HepG2 (cell line): ENCODE measurements around the gene NHERF2. TPM values are rescaled to one million over a fixed set of nuclear protein-coding genes. Genes with fewer than 3 reads are reported as not detected.
"Not testable (repeated sequence)": the region's sequence is repeated elsewhere in the genome, so short reads cannot be mapped to it uniquely, and the experiment has no call there.

ENCODE experiments used
- ATAC-seq: fragments of 200-7000 bp; cut with Tn5 transposase; 3 replicates; pipeline ENCODE4 v1.9.1; 2020; ENCODE audit warnings: mild to moderate bottlenecking, moderate library complexity
- BruUV-seq: library from RNA; stranded (reverse); fragments of 400-500 nt; replicated peaks from 2 replicates; lab custom pipeline; 2021; lab: Mats Ljungman, UMichigan
- CTCF ChIA-PET: fragments of 300-600 bp; formaldehyde crosslinking; extraction: SDS; loops from one replicate; lab custom pipeline; 2021; ENCODE audit warnings: low total read pairs, inconsistent platforms, low intra/inter-chr PET ratio; lab: Yijun Ruan, JAX
- POLR2A ChIA-PET: fragments of 350-600 bp; sonication (Branson Sonifier 250); formaldehyde crosslinking; loops from one replicate; lab custom pipeline; 2020; ENCODE audit warnings: antibody characterized with exemption, inconsistent platforms; lab: Yijun Ruan, JAX
- DNase-seq: peaks from one replicate; pipeline ENCODE4 v3.0.0-alpha.2; 2015; ENCODE audit warnings: low spot score
- FAIRE-seq: peaks from 3 replicates; lab custom pipeline; 2011; peaks lifted over from hg19 to GRCh38; lab: Jason Lieb, UNC
- H2AFZ ChIP-seq: one replicate; pipeline ENCODE4 v1.6.1; 2011; ENCODE audit warnings: low read length, inconsistent platforms
- H3K27ac ChIP-seq: fragments of 300-600 bp; 3 replicates; pipeline ENCODE4 v1.8.0; 2011; ENCODE audit warnings: mixed run types, mild to moderate bottlenecking, mixed read lengths, low read length, inconsistent platforms; ENCODE audit not compliant: insufficient read depth; ENCODE audit errors: extremely low read length
- H3K27me3 ChIP-seq, 2 experiments: fragments of 200-600 bp in 1 of 2; 2 replicates in 1 of 2; 3 replicates in 1 of 2; pipeline versions ENCODE4 v1.6.0 to v1.8.0; 2011; ENCODE audit warnings: low read length in 2 of 2, mild to moderate bottlenecking in 2 of 2, moderate library complexity in 2 of 2, inconsistent platforms in 1 of 2; ENCODE audit not compliant: insufficient read depth in 2 of 2, control insufficient read depth in 1 of 2
- H3K36me3 ChIP-seq, 2 experiments: fragments of 200-600 bp in 1 of 2; replicated peaks in 1 of 2; 2 replicates in 1 of 2; 3 replicates in 1 of 2; pipeline versions ENCODE4 v1.5.1 to v1.8.0; 2011; ENCODE audit warnings: low read length in 2 of 2, inconsistent platforms in 1 of 2; ENCODE audit not compliant: insufficient read depth in 2 of 2, control insufficient read depth in 1 of 2
- H3K4me1 ChIP-seq: 2 replicates; pipeline ENCODE4 v1.5.1; 2012; ENCODE audit warnings: low read length, inconsistent platforms; ENCODE audit not compliant: insufficient read depth
- H3K4me2 ChIP-seq: 2 replicates; pipeline ENCODE4 v1.6.0; 2011; ENCODE audit warnings: low read depth, low read length, inconsistent platforms
- H3K4me3 ChIP-seq, 3 experiments: fragments of 200-600 bp in 1 of 3; sonication (generic), shearing (Covaris generic) in 1 of 3; replicated peaks in 1 of 3; 2 replicates each; pipeline ENCODE4 v1.5.1; 2011 to 2016; ENCODE audit warnings: low read length in 3 of 3, inconsistent platforms in 2 of 3, low read depth in 2 of 3, mild to moderate bottlenecking in 2 of 3, control low read depth in 1 of 3, mixed read lengths in 1 of 3; ENCODE audit not compliant: insufficient read depth in 1 of 3
- H3K79me2 ChIP-seq: one replicate; pipeline ENCODE4 v1.6.1; 2011; ENCODE audit warnings: low read length, inconsistent platforms; ENCODE audit not compliant: insufficient read depth
- H3K9ac ChIP-seq: 2 replicates; pipeline ENCODE4 v1.6.0; 2011; ENCODE audit warnings: mild to moderate bottlenecking, low read depth, low read length, inconsistent platforms; ENCODE audit not compliant: insufficient read depth
- H3K9me3 ChIP-seq: 2 replicates; pipeline ENCODE4 v1.5.1; 2012; ENCODE audit warnings: mild to moderate bottlenecking, low read length
- H4K20me1 ChIP-seq: 2 replicates; pipeline ENCODE4 v1.6.0; 2011; ENCODE audit warnings: inconsistent platforms, mild to moderate bottlenecking, low read length, moderate library complexity; ENCODE audit not compliant: insufficient read depth
- CEBPG ChIP-seq: IDR thresholded peaks from 2 replicates; pipeline ENCODE4 v1.6.1; 2016
- CREB1 ChIP-seq, 2 experiments: fragments of 450-650 bp in 1 of 2; IDR thresholded peaks; 2 replicates each; pipeline ENCODE4 v1.6.1; 2016 to 2017; ENCODE audit warnings: control low read depth in 1 of 2, mild to moderate bottlenecking in 1 of 2, missing compliant biosample characterization in 1 of 2, missing genetic modification characterization in 1 of 2
- SKI ChIP-seq: fragments of 450-650 bp; IDR thresholded peaks from one replicate; pipeline ENCODE4 v1.6.1; 2018; ENCODE audit warnings: mild to moderate bottlenecking; ENCODE audit not compliant: partially characterized antibody
- SMYD3 ChIP-seq: sonication (generic); formaldehyde crosslinking; IDR thresholded peaks from 2 replicates; pipeline ENCODE4 v1.8.1; 2023; ENCODE audit warnings: mild to moderate bottlenecking, missing genetic modification reagents
- SOX5 ChIP-seq: IDR thresholded peaks from 2 replicates; pipeline ENCODE4 v1.6.1; 2016; ENCODE audit warnings: borderline replicate concordance
- SP5 ChIP-seq: IDR thresholded peaks from 2 replicates; pipeline ENCODE4 v1.6.1; 2016; ENCODE audit warnings: low read depth, borderline replicate concordance
- TEAD3 ChIP-seq: optimal IDR thresholded peaks from 2 replicates; pipeline ENCODE3; 2016; ENCODE audit warnings: borderline replicate concordance
- THAP11 ChIP-seq: IDR thresholded peaks from 2 replicates; pipeline ENCODE4 v1.6.1; 2016; ENCODE audit warnings: missing biosample characterization, missing genetic modification reagents
- ZNF121 ChIP-seq: sonication (generic); formaldehyde crosslinking; IDR thresholded peaks from 2 replicates; pipeline ENCODE4 v1.5.0; 2020; ENCODE audit warnings: mild to moderate bottlenecking, missing genetic modification reagents
- WGBS: methylation state at CpG from one replicate; pipeline ENCODE4 v1.1.6; 2017; ENCODE audit warnings: low lambda C conversion rate; 5-methylcytosine and 5-hydroxymethylcytosine counted together
- in situ Hi-C: cut with HindIII; loops from 2 replicates; pipeline ENCODE4 v1.10.0; 2017; ENCODE audit warnings: low pct_unique_long_range_greater_than_20kb; ENCODE audit not compliant: extremely low pct_ligation_motif_present
- intact Hi-C: fragments of 100-400 bp; cut with micrococcal nuclease; formaldehyde crosslinking; loops from one replicate; pipeline ENCODE4 v1.10.0; 2022; ENCODE audit not compliant: unreplicated experiment
- polyA plus RNA-seq, 8 experiments: library from polyadenylated mRNA; depleted of rRNA in 3 of 8; stranded (reverse) in 7 of 8; unstranded in 1 of 8; fragments of >200 nt; fragmentation: Illumina TruSeq in 4 of 8; extraction: Trizol in 4 of 8; gene quantifications; 2 replicates each; pipeline versions ENCODE4 v1.2.1 to v1.2.3, GENCODE V29; 2011 to 2016; ENCODE audit warnings: low read depth in 4 of 8, missing spikeins in 1 of 8, mixed read lengths in 1 of 8; ENCODE audit not compliant: insufficient read depth in 1 of 8
- total RNA-seq, 5 experiments: library from RNA; depleted of rRNA; stranded (reverse); fragments of >200 nt; fragmentation: Illumina TruSeq; extraction: Trizol; gene quantifications; 2 replicates each; pipeline ENCODE4 v1.2.3, GENCODE V29; 2016; ENCODE audit warnings: low read depth in 1 of 5
- TF ChIP-seq, protein P1 (sequence below): sonication (generic); formaldehyde crosslinking; IDR thresholded peaks from 2 replicates; pipeline ENCODE4 v1.5.0; 2020; ENCODE audit warnings: mild to moderate bottlenecking, missing genetic modification reagents
- TF ChIP-seq, protein P2 (sequence below): sonication (generic); formaldehyde crosslinking; IDR thresholded peaks from 2 replicates; pipeline ENCODE4 v1.4.0; 2020; ENCODE audit warnings: mild to moderate bottlenecking, low read depth, missing genetic modification reagents
- TF ChIP-seq, protein P3 (sequence below): sonication (generic); formaldehyde crosslinking; IDR thresholded peaks from 2 replicates; pipeline ENCODE4 v1.4.0; 2020; ENCODE audit warnings: missing genetic modification reagents, mild to moderate bottlenecking, borderline replicate concordance
- TF ChIP-seq, protein P4 (sequence below): sonication (generic); formaldehyde crosslinking; IDR thresholded peaks from 2 replicates; pipeline ENCODE4 v1.8.0; 2022; ENCODE audit warnings: mild to moderate bottlenecking, missing genetic modification reagents; ENCODE audit not compliant: insufficient replicate concordance

The NHERF2 gene
- total and polyA plus RNA-seq, 2 of the 13 experiments (the other 11 are each of a cell fraction or from before 2014, with no cell fraction given): 23.7 to 39.3 TPM

DNA sequence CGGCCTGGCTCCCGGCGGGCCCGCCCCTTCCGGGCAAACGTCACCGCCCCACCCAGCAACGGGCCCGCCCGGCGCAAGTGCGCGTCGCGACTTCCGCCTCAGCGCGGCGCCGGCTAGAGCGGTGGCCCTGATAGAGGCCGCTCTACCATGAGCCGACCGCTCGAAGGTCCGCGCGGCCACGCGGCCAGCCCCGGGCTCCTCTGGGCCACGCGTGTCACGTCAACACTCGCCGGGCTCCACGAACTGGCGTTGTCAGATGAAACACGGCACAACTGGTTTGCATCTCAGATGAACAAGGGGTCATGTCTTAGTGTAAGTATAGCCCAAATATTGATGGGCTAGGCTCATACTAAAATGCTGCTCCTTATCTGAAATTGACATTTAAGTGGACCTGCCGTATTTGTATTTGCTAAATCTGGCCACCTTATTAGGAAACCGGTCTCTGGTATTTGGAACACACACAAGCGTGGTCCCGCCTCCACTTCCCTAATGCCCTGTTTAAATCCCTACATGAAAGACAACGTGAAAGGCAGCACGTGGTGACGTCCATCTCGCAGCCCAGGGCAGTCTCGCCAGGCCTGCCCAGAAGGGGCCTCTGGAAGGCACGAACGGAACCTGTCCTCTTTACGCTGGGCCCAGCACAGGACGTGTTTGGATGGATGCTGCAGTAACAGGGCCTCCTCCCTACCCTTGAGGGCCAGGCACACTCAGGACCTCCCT lies 16.8 kb upstream of the NHERF2 start, which contains the start of gene ZNF598 (continued):
- TF ChIP-seq SKI: no peak
- no peak for TF ChIP-seq SMYD3 (CRISPR knock-in tag)
- no peak for TF ChIP-seq SOX5 (CRISPR knock-in tag)
- TF ChIP-seq, protein P1, sequence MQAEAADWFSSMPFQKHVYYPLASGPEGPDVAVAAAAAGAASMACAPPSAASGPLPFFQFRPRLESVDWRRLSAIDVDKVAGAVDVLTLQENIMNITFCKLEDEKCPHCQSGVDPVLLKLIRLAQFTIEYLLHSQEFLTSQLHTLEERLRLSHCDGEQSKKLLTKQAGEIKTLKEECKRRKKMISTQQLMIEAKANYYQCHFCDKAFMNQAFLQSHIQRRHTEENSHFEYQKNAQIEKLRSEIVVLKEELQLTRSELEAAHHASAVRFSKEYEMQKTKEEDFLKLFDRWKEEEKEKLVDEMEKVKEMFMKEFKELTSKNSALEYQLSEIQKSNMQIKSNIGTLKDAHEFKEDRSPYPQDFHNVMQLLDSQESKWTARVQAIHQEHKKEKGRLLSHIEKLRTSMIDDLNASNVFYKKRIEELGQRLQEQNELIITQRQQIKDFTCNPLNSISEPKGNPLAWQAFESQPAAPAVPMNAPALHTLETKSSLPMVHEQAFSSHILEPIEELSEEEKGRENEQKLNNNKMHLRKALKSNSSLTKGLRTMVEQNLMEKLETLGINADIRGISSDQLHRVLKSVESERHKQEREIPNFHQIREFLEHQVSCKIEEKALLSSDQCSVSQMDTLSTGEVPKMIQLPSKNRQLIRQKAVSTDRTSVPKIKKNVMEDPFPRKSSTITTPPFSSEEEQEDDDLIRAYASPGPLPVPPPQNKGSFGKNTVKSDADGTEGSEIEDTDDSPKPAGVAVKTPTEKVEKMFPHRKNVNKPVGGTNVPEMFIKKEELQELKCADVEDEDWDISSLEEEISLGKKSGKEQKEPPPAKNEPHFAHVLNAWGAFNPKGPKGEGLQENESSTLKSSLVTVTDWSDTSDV: peak; percentile 30
- TF ChIP-seq, protein P2, sequence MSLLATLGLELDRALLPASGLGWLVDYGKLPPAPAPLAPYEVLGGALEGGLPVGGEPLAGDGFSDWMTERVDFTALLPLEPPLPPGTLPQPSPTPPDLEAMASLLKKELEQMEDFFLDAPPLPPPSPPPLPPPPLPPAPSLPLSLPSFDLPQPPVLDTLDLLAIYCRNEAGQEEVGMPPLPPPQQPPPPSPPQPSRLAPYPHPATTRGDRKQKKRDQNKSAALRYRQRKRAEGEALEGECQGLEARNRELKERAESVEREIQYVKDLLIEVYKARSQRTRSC (CRISPR knock-in tag): no peak
- TF ChIP-seq SP5 (CRISPR knock-in tag): peak; percentile 34; the same call in 1 of the 2 replicates

DNA sequence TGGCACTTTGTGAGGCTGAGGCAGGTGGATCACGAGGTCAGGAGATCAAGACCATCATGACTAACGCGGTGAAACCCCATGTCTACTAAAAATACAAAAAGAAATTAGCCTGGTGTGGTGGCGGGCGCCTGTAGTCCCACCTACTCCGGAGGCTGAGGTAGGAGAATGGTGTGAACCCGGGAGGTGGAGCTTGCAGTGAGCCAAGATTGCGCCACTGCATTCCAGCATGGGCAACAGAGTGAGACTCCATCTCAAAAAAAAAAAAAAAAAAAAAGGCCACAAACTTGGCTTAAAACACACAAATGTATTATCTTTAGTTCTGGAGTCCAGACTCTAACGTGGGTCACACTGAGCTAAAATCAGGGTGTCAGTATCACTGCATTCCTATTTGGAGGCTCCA lies 15.0 kb upstream of the NHERF2 start:
- Histone ChIP-seq H3K4me1 (peaks cover 72% of the 10 kb centered on the region), H3K79me2 (peaks cover 34% of the 10 kb centered on the region), H4K20me1 (peaks cover 13% of the 10 kb centered on the region; the same call in 1 of the 2 replicates), H3K27ac (peak overlapping the region; percentile 24), H3K4me2 (peak overlapping the region; percentile 27; the same call in 1 of the 2 replicates)
- DNase-seq; ATAC-seq; FAIRE-seq; H2AFZ ChIP-seq; CTCF ChIA-PET; H3K9ac ChIP-seq; H3K36me3 ChIP-seq; H3K4me3 ChIP-seq; in situ Hi-C loops; intact Hi-C loops; H3K9me3 ChIP-seq; H3K27me3 ChIP-seq; BruUV-seq; TF ChIP-seq CREB1 (IDR thresholded peaks at IDR 0.05): not testable (repeated sequence)
- 37% methylated on average over 9 of the region's 9 CpGs for WGBS
- POLR2A ChIA-PET: interaction anchor here (0.6 to 1.8 kb wide), 10 partner anchors 21 to 144 kb away, joined by 3 to 7 read pairs (median 4); partner anchors contain the start of genes NTHL1, RPS2, TRAF7 and TSC2
- TF ChIP-seq, protein P3, sequence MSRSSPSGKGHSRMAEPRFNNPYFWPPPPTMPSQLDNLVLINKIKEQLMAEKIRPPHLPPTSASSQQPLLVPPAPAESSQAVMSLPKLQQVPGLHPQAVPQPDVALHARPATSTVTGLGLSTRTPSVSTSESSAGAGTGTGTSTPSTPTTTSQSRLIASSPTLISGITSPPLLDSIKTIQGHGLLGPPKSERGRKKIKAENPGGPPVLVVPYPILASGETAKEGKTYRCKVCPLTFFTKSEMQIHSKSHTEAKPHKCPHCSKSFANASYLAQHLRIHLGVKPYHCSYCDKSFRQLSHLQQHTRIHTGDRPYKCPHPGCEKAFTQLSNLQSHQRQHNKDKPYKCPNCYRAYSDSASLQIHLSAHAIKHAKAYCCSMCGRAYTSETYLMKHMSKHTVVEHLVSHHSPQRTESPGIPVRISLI (CRISPR knock-in tag): peak; percentile 71; the same call in 1 of the 2 replicates
- TF ChIP-seq, protein P4, sequence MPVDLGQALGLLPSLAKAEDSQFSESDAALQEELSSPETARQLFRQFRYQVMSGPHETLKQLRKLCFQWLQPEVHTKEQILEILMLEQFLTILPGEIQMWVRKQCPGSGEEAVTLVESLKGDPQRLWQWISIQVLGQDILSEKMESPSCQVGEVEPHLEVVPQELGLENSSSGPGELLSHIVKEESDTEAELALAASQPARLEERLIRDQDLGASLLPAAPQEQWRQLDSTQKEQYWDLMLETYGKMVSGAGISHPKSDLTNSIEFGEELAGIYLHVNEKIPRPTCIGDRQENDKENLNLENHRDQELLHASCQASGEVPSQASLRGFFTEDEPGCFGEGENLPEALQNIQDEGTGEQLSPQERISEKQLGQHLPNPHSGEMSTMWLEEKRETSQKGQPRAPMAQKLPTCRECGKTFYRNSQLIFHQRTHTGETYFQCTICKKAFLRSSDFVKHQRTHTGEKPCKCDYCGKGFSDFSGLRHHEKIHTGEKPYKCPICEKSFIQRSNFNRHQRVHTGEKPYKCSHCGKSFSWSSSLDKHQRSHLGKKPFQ (CRISPR knock-in tag): peak; percentile 99
- TF ChIP-seq TEAD3 (CRISPR knock-in tag): peak; percentile 72
- TF ChIP-seq CREB1 (CRISPR knock-in tag; IDR thresholded peaks at IDR 0.05): peak; percentile 35; the same call in 1 of the 2 replicates
- peak; percentile 16; the same call in 1 of the 2 replicates for TF ChIP-seq THAP11 (CRISPR knock-in tag)
- TF ChIP-seq ZNF121: peak; percentile 69
- TF ChIP-seq CEBPG (CRISPR knock-in tag): peak; percentile 71
